ENCODE data around the gene THSD4. TPM values are rescaled to one million over a fixed set of nuclear protein-coding genes. Genes with fewer than 3 reads are reported as not detected.

The THSD4 gene
- total RNA-seq, 4 donors from 2014 or later: 16.6 to 25.3 (median 24.1) TPM

- 55% methylated on average over 5 of the region's 5 CpGs for WGBS
- Histone ChIP-seq H3K4me3 (no peak overlapping the region), H3K4me1 (peaks cover 29% of the 10 kb centered on the region), H3K36me3 (no peaks in the 10 kb centered on the region), H3K27me3 (no peaks in the 10 kb centered on the region), H3K9me3 (no peaks in the 10 kb centered on the region), H3K27ac (peak overlapping the region; percentile 43)
- DNase-seq (ENCODE audit: low spot score in 2 of 2): no peak
- TF ChIP-seq EP300 (IDR thresholded peaks at IDR 0.05): no peak
- TF ChIP-seq POLR2A (IDR thresholded peaks at IDR 0.05): no peak
- TF ChIP-seq POLR2AphosphoS5 (IDR thresholded peaks at IDR 0.05): no peak
- no peak for TF ChIP-seq CTCF (IDR thresholded peaks at IDR 0.05)
Measured at GRCh38 chr15:71083349-71083748, 31.9 kb upstream of the THSD4 start.

DNA sequence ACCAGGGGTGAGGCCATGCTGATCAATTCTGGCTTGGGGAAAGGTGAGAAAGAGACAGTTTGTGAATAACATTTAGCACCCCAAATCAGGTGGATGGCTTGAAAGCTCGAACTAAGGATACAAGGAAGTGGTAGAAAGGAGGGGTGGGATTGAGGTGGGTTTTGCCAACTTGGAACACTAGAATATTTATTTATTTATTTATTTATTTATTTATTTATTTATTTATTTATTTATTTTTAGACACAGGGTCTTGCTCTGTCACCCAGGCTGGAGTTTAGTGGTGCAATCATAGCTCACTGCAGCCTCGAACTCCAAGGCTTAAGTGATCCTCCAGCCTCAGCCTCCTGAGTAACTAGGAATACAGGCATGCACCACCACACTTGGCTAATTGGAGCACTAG lies 31.0 kb upstream of the THSD4 start:
- DNase-seq (ENCODE audit: low spot score in 2 of 2): no peak
- WGBS: 97% methylated on average over 2 of the region's 2 CpGs
- no peak overlapping the region for H3K27ac ChIP-seq
- H3K36me3 ChIP-seq: no peaks in the 10 kb centered on the region
- H3K4me3 ChIP-seq: no peak overlapping the region
- peaks cover 21% of the 10 kb centered on the region for H3K4me1 ChIP-seq
- TF ChIP-seq POLR2A (IDR thresholded peaks at IDR 0.05): no peak
- no peak for TF ChIP-seq CTCF (IDR thresholded peaks at IDR 0.05)
- TF ChIP-seq EP300 (IDR thresholded peaks at IDR 0.05): no peak
- no peak for TF ChIP-seq POLR2AphosphoS5 (IDR thresholded peaks at IDR 0.05)
- H3K27me3 ChIP-seq: no peaks in the 10 kb centered on the region
- no peaks in the 10 kb centered on the region for H3K9me3 ChIP-seq

GRCh38 chr15:71085809-71086208 lies 29.5 kb upstream of the THSD4 start:
- Histone ChIP-seq H3K4me3 (no peak overlapping the region), H3K27ac (no peak overlapping the region), H3K36me3 (no peaks in the 10 kb centered on the region), H3K27me3 (no peaks in the 10 kb centered on the region), H3K9me3 (no peaks in the 10 kb centered on the region), H3K4me1 (peaks cover 8% of the 10 kb centered on the region)
- DNase-seq (ENCODE audit: low spot score in 2 of 2): no peak
- TF ChIP-seq POLR2A (IDR thresholded peaks at IDR 0.05) (no peak), CTCF (IDR thresholded peaks at IDR 0.05) (no peak), POLR2AphosphoS5 (IDR thresholded peaks at IDR 0.05) (no peak), EP300 (IDR thresholded peaks at IDR 0.05) (no peak)
- 93% methylated on average over 3 of the region's 3 CpGs for WGBS

GRCh38 chr15:71088155-71088554 lies 27.1 kb upstream of the THSD4 start:
- Histone ChIP-seq H3K27ac (no peak overlapping the region), H3K27me3 (no peaks in the 10 kb centered on the region), H3K4me3 (no peak overlapping the region), H3K36me3 (no peaks in the 10 kb centered on the region), H3K4me1 (peaks cover 7% of the 10 kb centered on the region), H3K9me3 (no peaks in the 10 kb centered on the region)
- no peak for DNase-seq (ENCODE audit: low spot score in 2 of 2)
- TF ChIP-seq CTCF (IDR thresholded peaks at IDR 0.05) (no peak), POLR2AphosphoS5 (IDR thresholded peaks at IDR 0.05) (no peak), EP300 (IDR thresholded peaks at IDR 0.05) (no peak), POLR2A (IDR thresholded peaks at IDR 0.05) (no peak)

DNA sequence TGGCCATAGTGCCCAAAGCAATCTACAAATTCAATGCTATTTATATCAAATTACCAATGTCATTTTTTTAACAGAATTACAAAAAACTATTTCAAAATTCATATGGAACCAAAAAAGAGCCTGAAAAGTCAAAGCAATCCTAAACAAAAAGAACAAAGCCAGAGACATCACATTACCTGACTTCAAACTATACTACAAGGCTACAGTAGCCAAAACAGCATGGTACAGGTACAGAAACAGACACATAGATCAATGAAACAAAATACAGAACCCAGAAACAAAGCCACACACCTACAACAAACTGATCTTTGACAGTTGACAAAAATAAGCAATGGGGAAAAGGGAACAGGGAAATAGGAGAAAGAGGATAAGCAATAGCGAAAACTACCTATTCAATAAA lies 26.6 kb upstream of the THSD4 start:
- H3K36me3 ChIP-seq: no peaks in the 10 kb centered on the region
- TF ChIP-seq CTCF (IDR thresholded peaks at IDR 0.05): no peak
- no peak for TF ChIP-seq POLR2A (IDR thresholded peaks at IDR 0.05)
- TF ChIP-seq POLR2AphosphoS5 (IDR thresholded peaks at IDR 0.05): no peak
- no peak for TF ChIP-seq EP300 (IDR thresholded peaks at IDR 0.05)
- DNase-seq (ENCODE audit: low spot score in 2 of 2): no peak
- no peak overlapping the region for H3K27ac ChIP-seq
- H3K9me3 ChIP-seq: no peaks in the 10 kb centered on the region
- no peak overlapping the region for H3K4me3 ChIP-seq
- H3K4me1 ChIP-seq: peaks cover 10% of the 10 kb centered on the region
- H3K27me3 ChIP-seq: no peaks in the 10 kb centered on the region
- 97% methylated on average over 1 of the region's 1 CpG for WGBS

All from suprapubic skin (tissue), 4 donors.